ENCODE measurements around the gene REEP6. TPM values are rescaled to one million over a fixed set of nuclear protein-coding genes. Genes with fewer than 3 reads are reported as not detected.

REEP6 gene
- total and polyA plus RNA-seq, 7 donors, result 0.23 to 2.0 (median 1.3) TPM

GRCh38 chr19:1483131-1483978 lies 7.6 kb upstream of the REEP6 start:
- no peaks in the 10 kb centered on the region for H3K27me3 ChIP-seq (ENCODE audit: insufficient read depth in 3 of 3, low read length in 2 of 3)
- no peak overlapping the region for H3K27ac ChIP-seq
- intact Hi-C loops (cut with DNase I), result no loop called here
- H3K4me3 ChIP-seq, result no peak overlapping the region
- no peaks in the 10 kb centered on the region for H3K4me1 ChIP-seq
- TF ChIP-seq CTCF (IDR thresholded peaks at IDR 0.05), result no peak
- ATAC-seq (no peak), DNase-seq (peak; percentile 13 to 46)
- H3K9me3 ChIP-seq, result no peaks in the 10 kb centered on the region
- WGBS, 3 donors, result 89 to 92% (median 91%) methylated on average over 70 to 77 of the region's 77 CpGs
- no peaks in the 10 kb centered on the region for H3K36me3 ChIP-seq (ENCODE audit: insufficient read depth in 1 of 2, low read depth in 1 of 2)

GRCh38 chr19:1483979-1484428 lies 7.0 kb upstream of the REEP6 start:
- 88 to 93% (median 88%) methylated on average over 21 to 23 of the region's 23 CpGs for WGBS, 3 donors
- no peaks in the 10 kb centered on the region for H3K9me3 ChIP-seq
- no peak overlapping the region for H3K27ac ChIP-seq
- intact Hi-C loops (cut with DNase I), result no loop called here
- no peaks in the 10 kb centered on the region for H3K36me3 ChIP-seq (ENCODE audit: insufficient read depth in 1 of 2, low read depth in 1 of 2)
- ATAC-seq (no peak), DNase-seq (peak in 1 of 2 donors; percentile 23)
- H3K4me1 ChIP-seq, result no peaks in the 10 kb centered on the region
- TF ChIP-seq CTCF (IDR thresholded peaks at IDR 0.05), result no peak
- no peak overlapping the region for H3K4me3 ChIP-seq
- no peaks in the 10 kb centered on the region for H3K27me3 ChIP-seq (ENCODE audit: insufficient read depth in 3 of 3, low read length in 2 of 3)

GRCh38 chr19:1486720-1487575 lies 4.0 kb upstream of the REEP6 start:
- Histone ChIP-seq H3K36me3 (ENCODE audit: insufficient read depth in 1 of 2, low read depth in 1 of 2) (no peaks in the 10 kb centered on the region), H3K4me1 (peaks cover 7% of the 10 kb centered on the region), H3K27me3 (ENCODE audit: insufficient read depth in 3 of 3, low read length in 2 of 3) (no peaks in the 10 kb centered on the region), H3K27ac (no peak overlapping the region), H3K9me3 (no peaks in the 10 kb centered on the region), H3K4me3 (no peak overlapping the region)
- DNase-seq, result peak in 1 of 2 donors; percentile 42
- intact Hi-C loops (cut with DNase I), result no loop called here
- ATAC-seq, result no peak
- 92% methylated on average over 47 to 56 of the region's 56 CpGs for WGBS, 3 donors
- TF ChIP-seq CTCF (IDR thresholded peaks at IDR 0.05), result no peak

GRCh38 chr19:1487576-1488281 lies 3.3 kb upstream of the REEP6 start:
- WGBS, 3 donors, result 88 to 93% (median 89%) methylated on average over 29 to 40 of the region's 40 CpGs

More at GRCh38 chr19:1487576-1488281, 3.3 kb upstream of the REEP6 start:
- Histone ChIP-seq H3K4me1 (peaks cover 7% of the 10 kb centered on the region), H3K27me3 (ENCODE audit: insufficient read depth in 3 of 3, low read length in 2 of 3) (no peaks in the 10 kb centered on the region), H3K27ac (no peak overlapping the region), H3K4me3 (no peak overlapping the region), H3K36me3 (ENCODE audit: insufficient read depth in 1 of 2, low read depth in 1 of 2) (no peaks in the 10 kb centered on the region), H3K9me3 (no peaks in the 10 kb centered on the region)
- intact Hi-C loops (cut with DNase I), result no loop called here
- ATAC-seq, result no peak
- no peak for TF ChIP-seq CTCF (IDR thresholded peaks at IDR 0.05)
- DNase-seq, result peak; percentile 11 to 53

Data from psoas muscle (tissue), 8 donors.